OCI-LY1 (cell line): ENCODE results near the gene TMEM175.

Experiments used
- H2AFZ ChIP-seq: fragments of 200-600 bp; sonication (generic), shearing (Covaris generic); 2 replicates; pipeline ENCODE4 v1.6.0; 2014; ENCODE audit warnings: antibody characterized with exemption, mild to moderate bottlenecking, low read length
- H3F3A ChIP-seq: fragments of 200-600 bp; sonication (generic), shearing (Covaris generic); 2 replicates; pipeline ENCODE4 v1.6.0; 2014; ENCODE audit warnings: mild to moderate bottlenecking, antibody characterized with exemption, low read length, moderate library complexity; ENCODE audit not compliant: insufficient read depth
- H3K27ac ChIP-seq: fragments of 200-600 bp; sonication (generic); 2 replicates; pipeline ENCODE4 v1.5.1; 2014; ENCODE audit warnings: low read length, mixed run types, mild to moderate bottlenecking, low read depth; ENCODE audit not compliant: poor library complexity, severe bottlenecking
- H3K27me3 ChIP-seq: fragments of 200-600 bp; sonication (generic); 2 replicates; pipeline ENCODE4 v1.6.0; 2014; ENCODE audit warnings: antibody characterized with exemption, mild to moderate bottlenecking, low read length, moderate library complexity; ENCODE audit not compliant: insufficient read depth
- H3K36me3 ChIP-seq: fragments of 200-600 bp; sonication (generic); 2 replicates; pipeline ENCODE4 v1.6.1; 2014; ENCODE audit warnings: mild to moderate bottlenecking, antibody characterized with exemption, low read length, moderate library complexity, mixed read lengths; ENCODE audit not compliant: insufficient read depth
- H3K4me1 ChIP-seq: fragments of 200-600 bp; sonication (generic); 2 replicates; pipeline ENCODE4 v1.5.1; 2014; ENCODE audit warnings: mild to moderate bottlenecking, low read length, moderate library complexity; ENCODE audit not compliant: insufficient read depth, severe bottlenecking
- H3K4me2 ChIP-seq: fragments of 200-600 bp; sonication (generic), shearing (Covaris generic); 2 replicates; pipeline ENCODE4 v1.6.1; 2014; ENCODE audit warnings: low read length
- H3K4me3 ChIP-seq: fragments of 200-600 bp; sonication (generic); 2 replicates; pipeline ENCODE4 v1.5.1; 2014; ENCODE audit warnings: low read length, low read depth, mild to moderate bottlenecking, mixed read lengths; ENCODE audit not compliant: poor library complexity, severe bottlenecking
- H3K79me2 ChIP-seq: fragments of 200-600 bp; shearing (Covaris generic); 2 replicates; pipeline ENCODE4 v1.6.1; 2016; ENCODE audit warnings: mixed run types, low read length, mixed read lengths; ENCODE audit not compliant: insufficient read depth
- H3K9ac ChIP-seq: fragments of 200-600 bp; sonication (generic), shearing (Covaris generic); 2 replicates; pipeline ENCODE4 v1.6.1; 2014; ENCODE audit warnings: mild to moderate bottlenecking, low read length, mixed read lengths
- H3K9me2 ChIP-seq: fragments of 200-600 bp; sonication (generic), shearing (Covaris generic); 2 replicates; pipeline ENCODE4 v1.6.1; 2014; ENCODE audit warnings: low read depth, mild to moderate bottlenecking, low read length, mixed read lengths
- H3K9me3 ChIP-seq: fragments of 200-600 bp; shearing (Covaris generic); 2 replicates; pipeline ENCODE4 v1.6.1; 2014; ENCODE audit warnings: low read length, mixed read lengths
- H4K20me1 ChIP-seq: fragments of 200-600 bp; sonication (generic), shearing (Covaris generic); 2 replicates; pipeline ENCODE4 v1.6.0; 2016; ENCODE audit warnings: mild to moderate bottlenecking, low read length; ENCODE audit not compliant: insufficient read depth
- CTCF ChIP-seq: fragments of 200-600 bp; sonication (generic), shearing (Covaris generic); IDR thresholded peaks from 2 replicates; pipeline ENCODE4 v1.5.1; 2017; ENCODE audit warnings: mild to moderate bottlenecking, antibody characterized with exemption, low read length, moderate library complexity, mixed read lengths
- EZH2 ChIP-seq: fragments of 200-600 bp; sonication (generic), shearing (Covaris generic); IDR thresholded peaks from 2 replicates; pipeline ENCODE4 v1.8.0; 2017; ENCODE audit warnings: borderline replicate concordance, mixed run types, mild to moderate bottlenecking, antibody characterized with exemption, low read length, moderate library complexity, mixed read lengths

Gene TMEM175

GRCh38 chr4:967113-968104 is 35.1 kb downstream of the TMEM175 start:
- Histone ChIP-seq H3K4me1 (peaks cover 6% of the 10 kb centered on the region), H3K27me3 (no peaks in the 10 kb centered on the region), H3K4me3 (no peak overlapping the region), H3K79me2 (no peaks in the 10 kb centered on the region), H3K27ac (no peak overlapping the region), H2AFZ (no peak overlapping the region), H3K4me2 (no peak overlapping the region), H3K9ac (no peak overlapping the region), H3K36me3 (no peaks in the 10 kb centered on the region), H3K9me2 (no peaks in the 10 kb centered on the region), H4K20me1 (no peaks in the 10 kb centered on the region), H3F3A (no peaks in the 10 kb centered on the region), H3K9me3 (no peaks in the 10 kb centered on the region)
- TF ChIP-seq EZH2 (no peak), CTCF (no peak)

GRCh38 chr4:968221-968620 is 36.0 kb downstream of the TMEM175 start:
- H4K20me1 ChIP-seq = no peaks in the 10 kb centered on the region
- H3K36me3 ChIP-seq = no peaks in the 10 kb centered on the region
- H3F3A ChIP-seq = no peaks in the 10 kb centered on the region
- H3K9me3 ChIP-seq = no peaks in the 10 kb centered on the region
- no peak overlapping the region for H3K4me3 ChIP-seq
- no peak overlapping the region for H2AFZ ChIP-seq
- H3K27ac ChIP-seq = no peak overlapping the region
- H3K27me3 ChIP-seq = no peaks in the 10 kb centered on the region
- H3K9me2 ChIP-seq = no peaks in the 10 kb centered on the region
- no peak overlapping the region for H3K4me2 ChIP-seq
- H3K79me2 ChIP-seq = no peaks in the 10 kb centered on the region
- peaks cover 10% of the 10 kb centered on the region for H3K4me1 ChIP-seq
- no peak overlapping the region for H3K9ac ChIP-seq
- TF ChIP-seq CTCF (no peak), EZH2 (no peak)

GRCh38 chr4:968621-969394 is 36.5 kb downstream of the TMEM175 start:
- Histone ChIP-seq H3K4me3 (no peak overlapping the region), H3K4me2 (no peak overlapping the region)
- TF ChIP-seq EZH2 (no peak), CTCF (no peak)

More at GRCh38 chr4:968621-969394, 36.5 kb downstream of the TMEM175 start:
- H3K9me3 ChIP-seq = no peaks in the 10 kb centered on the region
- H3K4me1 ChIP-seq = peaks cover 10% of the 10 kb centered on the region
- H3K36me3 ChIP-seq = no peaks in the 10 kb centered on the region
- no peaks in the 10 kb centered on the region for H3K79me2 ChIP-seq
- H3K27me3 ChIP-seq = no peaks in the 10 kb centered on the region
- no peaks in the 10 kb centered on the region for H4K20me1 ChIP-seq
- H3K27ac ChIP-seq = no peak overlapping the region
- H2AFZ ChIP-seq = no peak overlapping the region
- no peaks in the 10 kb centered on the region for H3F3A ChIP-seq
- no peak overlapping the region for H3K9ac ChIP-seq
- no peaks in the 10 kb centered on the region for H3K9me2 ChIP-seq
